GM18858 (cell line): ENCODE data around the gene CHCHD3.
"Not testable (repeated sequence)": the region's sequence is repeated elsewhere in the genome, so short reads cannot be mapped to it uniquely, and the experiment has no call there.

Experiments
- ATAC-seq: cut with Tn5 transposase; IDR thresholded peaks from one replicate; pipeline ENCODE4 v1.9.1; 2021; ENCODE audit not compliant: unreplicated experiment

CHCHD3 gene

DNA sequence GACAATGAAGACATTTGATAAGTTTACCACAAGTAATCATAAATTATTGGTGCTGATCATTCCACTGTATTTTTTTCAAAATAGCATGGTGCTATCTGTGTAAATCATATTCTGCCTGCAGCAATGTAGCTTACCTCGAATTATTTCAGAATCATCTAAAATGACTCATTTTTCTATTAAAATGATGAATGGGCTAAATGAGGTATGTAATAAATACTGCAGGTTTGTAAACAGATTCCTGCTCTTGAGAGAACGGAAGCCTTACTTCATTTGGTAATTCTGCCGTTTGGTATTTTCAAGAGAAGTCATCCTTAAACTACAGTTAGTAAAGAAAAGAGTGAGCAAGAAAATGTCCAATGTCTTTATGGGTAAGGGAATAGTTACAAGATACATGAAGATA lies 115.9 kb downstream of the CHCHD3 start:
- ATAC-seq: no peak

DNA sequence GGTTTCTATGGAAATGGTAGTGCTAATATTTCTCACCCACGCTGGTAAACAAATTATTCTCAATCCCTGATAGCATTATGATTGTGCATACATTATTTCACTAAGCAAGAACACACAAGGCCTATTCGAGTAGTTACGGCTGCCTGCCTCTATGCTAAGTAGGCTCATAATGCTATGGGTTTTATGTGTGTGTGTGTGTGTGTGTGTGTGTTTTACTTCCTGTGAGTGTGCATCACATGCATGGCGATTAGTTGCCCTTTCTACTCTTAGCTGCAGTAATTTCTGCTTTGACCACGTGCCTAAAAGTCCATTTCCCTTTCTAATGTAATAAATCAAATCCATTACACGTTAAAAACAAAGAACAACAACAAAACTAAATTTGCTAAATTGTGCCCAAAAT lies 117.0 kb downstream of the CHCHD3 start:
- no peak for ATAC-seq

GRCh38 chr7:132959891-132960290 lies 122.0 kb downstream of the CHCHD3 start:
- ATAC-seq: no peak

- no peak for ATAC-seq
Observed at GRCh38 chr7:132956556-132956955, 125.3 kb downstream of the CHCHD3 start.

DNA sequence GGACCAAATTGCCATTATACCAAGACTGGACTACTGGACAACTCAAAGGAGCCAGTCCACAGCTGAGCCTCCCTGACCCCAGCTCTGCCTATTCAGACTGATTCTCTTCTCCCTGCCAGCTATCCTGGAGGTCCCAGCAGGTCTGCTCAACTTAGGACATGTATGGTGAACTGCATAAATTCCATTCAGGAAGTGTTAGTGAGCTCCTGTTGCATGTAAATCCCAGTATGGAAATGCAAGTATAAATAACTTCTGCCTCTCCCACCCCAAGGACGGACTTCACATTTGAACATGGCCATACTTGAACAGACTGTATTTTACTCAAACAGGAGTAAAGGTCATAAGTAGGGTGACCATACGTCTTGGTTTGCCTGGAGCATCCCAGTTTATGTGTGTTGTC lies 128.4 kb downstream of the CHCHD3 start:
- ATAC-seq: no peak

GRCh38 chr7:132950725-132951124 lies 131.2 kb downstream of the CHCHD3 start:
- no peak for ATAC-seq

DNA sequence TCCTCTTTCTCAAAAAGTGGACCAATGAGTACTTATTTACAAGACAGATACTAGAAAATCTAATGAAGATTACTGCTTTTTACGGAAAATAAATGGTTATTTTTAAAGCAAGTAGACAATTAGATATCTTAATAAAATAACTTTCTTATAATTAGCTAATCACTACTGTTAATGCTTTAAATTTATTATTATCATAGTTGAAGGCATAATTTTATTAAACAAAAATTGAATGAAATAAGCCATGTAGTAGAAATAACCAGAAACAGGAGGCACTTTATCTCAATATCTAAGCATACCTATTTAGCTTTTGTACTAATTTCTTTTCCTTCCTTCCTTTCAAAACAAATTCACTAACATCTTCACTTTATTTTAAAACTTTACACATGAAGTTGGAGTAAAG lies 134.9 kb downstream of the CHCHD3 start:
- ATAC-seq: no peak

- no peak for ATAC-seq
Observed at GRCh38 chr7:132944774-132945173, 137.1 kb downstream of the CHCHD3 start.

DNA sequence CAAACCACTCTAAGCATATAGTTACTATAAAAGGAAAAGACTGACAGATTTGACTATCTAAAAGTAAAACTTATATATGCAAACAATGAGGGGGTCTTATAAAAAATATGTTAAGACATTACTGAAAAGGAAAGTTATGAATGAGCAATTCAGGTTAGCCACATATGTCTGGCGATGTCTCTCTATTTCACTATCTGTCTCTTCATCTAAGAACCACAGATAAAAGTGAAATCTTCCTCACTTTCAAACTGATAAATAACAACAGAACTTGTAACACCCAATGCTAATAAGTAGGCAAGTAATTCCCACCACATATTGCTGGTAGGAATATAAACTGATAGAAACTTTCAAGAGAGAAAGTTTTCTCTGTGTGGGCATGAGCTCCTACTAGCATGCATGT lies 138.2 kb downstream of the CHCHD3 start:
- ATAC-seq: no peak

- ATAC-seq: no peak
Observed at GRCh38 chr7:132942701-132943100, 139.2 kb downstream of the CHCHD3 start.

GRCh38 chr7:132941905-132942304 lies 140.0 kb downstream of the CHCHD3 start:
- no peak for ATAC-seq

GRCh38 chr7:132941428-132941827 lies 140.5 kb downstream of the CHCHD3 start:
- no peak for ATAC-seq

DNA sequence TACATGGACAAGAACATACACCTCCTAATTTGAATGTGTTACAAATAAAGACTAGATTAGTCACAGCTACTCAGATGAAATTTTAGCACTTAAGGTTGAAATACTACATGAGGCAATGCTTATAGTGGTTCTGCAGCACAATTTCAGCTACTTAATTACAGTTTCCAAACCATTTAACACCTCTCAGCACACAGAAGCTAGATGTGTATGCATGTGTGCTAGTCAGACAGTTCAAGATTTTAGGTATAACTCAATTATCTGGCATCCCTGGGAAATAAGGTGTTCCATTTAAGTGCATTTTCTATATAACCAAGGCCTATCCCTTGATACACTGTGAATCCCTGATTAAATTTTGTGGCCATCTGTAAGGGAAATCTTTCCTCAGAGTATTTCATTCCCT lies 141.8 kb downstream of the CHCHD3 start:
- ATAC-seq: no peak

GRCh38 chr7:132939495-132939894 lies 142.4 kb downstream of the CHCHD3 start:
- no peak for ATAC-seq

- ATAC-seq: no peak
Observed at GRCh38 chr7:132937286-132937685, 144.6 kb downstream of the CHCHD3 start.

GRCh38 chr7:132935608-132936007 lies 146.3 kb downstream of the CHCHD3 start:
- ATAC-seq: no peak

DNA sequence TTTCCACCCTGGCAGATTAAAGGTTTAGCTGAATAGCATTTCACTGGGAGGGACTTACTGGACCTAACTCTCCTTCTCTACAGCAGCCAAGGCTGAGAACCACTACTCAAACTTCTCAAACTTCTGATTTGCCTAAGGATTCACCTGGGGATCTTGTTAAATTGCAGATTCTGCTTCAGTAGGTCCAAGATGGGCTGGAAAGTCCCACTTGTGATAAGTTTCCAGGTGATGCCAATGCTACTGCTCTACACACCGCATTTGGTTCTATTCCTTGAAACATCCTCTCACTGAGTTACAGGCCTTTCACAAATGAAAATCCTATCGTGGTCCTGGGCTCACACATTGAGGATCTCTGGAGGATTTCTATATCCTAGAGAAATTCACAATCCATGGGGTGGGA lies 147.9 kb downstream of the CHCHD3 start:
- ATAC-seq: peak; percentile 41

DNA sequence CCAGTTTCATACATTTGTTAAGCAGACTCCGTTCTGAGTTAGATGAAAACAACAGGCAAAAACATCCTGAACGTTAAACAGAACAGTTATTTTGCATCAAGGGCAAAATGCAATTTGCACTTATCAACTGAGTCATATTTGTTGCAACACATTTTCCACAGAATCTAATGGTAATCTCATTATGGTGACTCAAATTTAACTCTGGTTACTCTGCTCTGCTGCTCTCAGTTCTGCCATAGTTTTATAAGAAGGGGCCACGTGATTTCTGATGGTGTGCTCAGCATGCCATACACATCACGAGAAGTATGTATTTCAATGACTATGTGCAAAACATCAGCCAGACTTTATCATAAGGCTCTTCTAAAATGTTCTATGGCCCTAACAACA lies 148.8 kb downstream of the CHCHD3 start:
- ATAC-seq: no peak

DNA sequence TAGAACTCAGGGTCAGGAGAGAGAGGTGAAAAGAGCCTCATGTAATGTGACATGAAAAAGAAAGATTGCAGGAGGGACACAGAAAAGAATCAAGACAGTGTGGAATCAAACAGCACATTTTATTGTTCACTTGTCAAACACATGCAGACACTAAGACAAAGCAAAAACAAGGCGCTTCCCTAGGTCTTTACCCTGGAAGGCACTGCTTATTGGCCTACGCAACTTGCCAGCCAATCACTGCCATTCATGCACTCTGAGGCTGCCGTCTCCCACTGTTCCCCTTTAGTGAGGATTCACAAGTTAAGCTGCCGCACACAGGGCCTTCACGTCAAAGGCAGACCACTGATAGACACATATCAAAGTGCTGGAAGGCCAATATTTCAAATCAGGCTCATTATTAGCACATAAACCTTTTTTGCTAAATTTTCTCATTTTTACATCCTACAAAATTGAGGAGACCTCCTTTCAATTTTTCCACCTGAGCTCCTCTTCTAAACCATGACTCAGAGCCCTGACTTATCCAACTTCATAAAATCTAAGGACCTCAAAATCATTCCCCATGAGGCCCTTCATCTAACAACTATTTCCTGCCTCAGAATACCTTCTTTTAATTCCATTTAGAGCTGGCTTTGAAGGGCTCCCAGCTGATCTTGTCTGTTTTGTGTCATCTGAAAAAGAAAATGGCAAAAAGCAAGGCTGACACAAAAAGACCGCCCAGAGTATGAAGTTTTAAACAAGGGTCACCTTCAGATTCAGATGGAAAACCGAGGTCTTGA lies 149.4 kb downstream of the CHCHD3 start:
- no peak for ATAC-seq

- no peak for ATAC-seq
Observed at GRCh38 chr7:132930881-132931280, 151.0 kb downstream of the CHCHD3 start.

DNA sequence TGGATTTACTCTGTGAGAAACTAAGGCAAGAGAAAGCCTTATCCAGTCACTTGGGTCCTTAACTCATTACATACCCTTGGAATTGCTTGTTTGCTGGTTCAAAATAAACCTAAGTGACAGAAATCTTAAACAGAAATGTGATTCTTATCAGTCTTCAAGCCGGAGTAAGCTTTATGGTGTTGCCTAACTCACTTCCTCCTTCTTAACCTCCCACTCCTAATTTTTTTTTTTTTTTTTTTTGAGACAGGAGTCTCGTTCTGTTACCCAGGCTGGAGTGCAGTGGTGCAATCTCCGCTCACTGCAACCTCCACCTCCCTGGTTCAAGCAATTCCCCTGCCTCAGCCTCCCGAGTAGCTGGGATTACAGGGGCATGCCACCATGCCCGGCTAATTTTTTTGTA lies 151.9 kb downstream of the CHCHD3 start:
- not testable (repeated sequence) for ATAC-seq

GRCh38 chr7:132919771-132920170 lies 162.1 kb downstream of the CHCHD3 start:
- no peak for ATAC-seq

DNA sequence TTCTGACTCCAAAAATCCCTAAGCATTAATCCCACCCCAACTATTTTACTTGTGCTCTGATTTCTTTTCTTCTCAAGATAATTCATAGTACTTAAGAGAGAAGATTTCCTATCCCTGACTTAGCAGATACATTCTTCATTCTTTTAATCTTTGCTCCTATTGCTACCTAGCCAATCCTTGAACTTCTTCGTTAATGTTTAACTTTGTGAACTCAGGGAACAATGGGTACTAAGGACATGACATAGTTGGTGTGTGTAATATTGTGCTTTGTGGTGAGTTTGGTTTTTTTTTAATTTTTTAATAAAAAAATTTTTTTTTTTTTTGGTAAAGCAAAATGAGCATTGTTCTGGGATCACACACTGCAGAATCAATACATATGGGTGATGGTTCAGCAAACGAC lies 166.2 kb downstream of the CHCHD3 start:
- ATAC-seq: no peak
